Activated CD8-positive, alpha-beta T cell treated with anti-CD3 and anti-CD28 coated beads, Interleukin-2, amount 10 ng/mL, durations not matched to agents 7 days and 5 days (primary cell): ENCODE results near the gene RPL35A. TPM values are rescaled to one million over a fixed set of nuclear protein-coding genes. Genes with fewer than 3 reads are reported as not detected.
"Not testable (repeated sequence)": the region's sequence is repeated elsewhere in the genome, so short reads cannot be mapped to it uniquely, and the experiment has no call there.

ENCODE experiments used
- ATAC-seq: fragments of 150-1000 bp; cut with Tn5 transposase; one replicate; pipeline ENCODE4 v1.10.0; 2021; ENCODE audit warnings: moderate library complexity
- CTCF ChIA-PET: fragments of 350-600 bp; sonication (Branson Sonifier 250); formaldehyde crosslinking; loops from one replicate; lab custom pipeline; 2021; ENCODE audit warnings: antibody characterized with exemption; lab: Charles Lee
- POLR2A ChIA-PET: fragments of 350-600 bp; sonication (Branson Sonifier 250); formaldehyde crosslinking; loops from one replicate; lab custom pipeline; 2021; ENCODE audit warnings: antibody characterized with exemption; lab: Charles Lee
- DNase-seq: peaks from one replicate; pipeline ENCODE4 v3.0.0-alpha.2; 2020
- H3K27ac Mint-ChIP-seq: one replicate; pipeline ENCODE4 v1.8.0; 2021; ENCODE audit warnings: mild to moderate bottlenecking, mixed read lengths
- H3K27me3 Mint-ChIP-seq: one replicate; pipeline ENCODE4 v1.8.0; 2021; ENCODE audit warnings: low read depth, mixed read lengths
- H3K36me3 Mint-ChIP-seq: one replicate; pipeline ENCODE4 v1.8.0; 2021; ENCODE audit warnings: low read depth, mixed read lengths
- H3K4me1 Mint-ChIP-seq: one replicate; pipeline ENCODE4 v1.8.0; 2021; ENCODE audit warnings: low read depth, mixed read lengths
- H3K4me3 Mint-ChIP-seq: one replicate; pipeline ENCODE4 v1.8.0; 2021; ENCODE audit warnings: mild to moderate bottlenecking, mixed read lengths
- H3K9me3 Mint-ChIP-seq: one replicate; pipeline ENCODE4 v1.8.0; 2022; ENCODE audit warnings: mixed read lengths; ENCODE audit not compliant: insufficient read depth
- total RNA-seq, 2 experiments: library from RNA; stranded (reverse); gene quantifications; one replicate each; pipeline ENCODE4 v1.2.3, GENCODE V29; 2021

The RPL35A gene
- total RNA-seq, result 100 to 1,000 TPM; 876 to 907 TPM

DNA sequence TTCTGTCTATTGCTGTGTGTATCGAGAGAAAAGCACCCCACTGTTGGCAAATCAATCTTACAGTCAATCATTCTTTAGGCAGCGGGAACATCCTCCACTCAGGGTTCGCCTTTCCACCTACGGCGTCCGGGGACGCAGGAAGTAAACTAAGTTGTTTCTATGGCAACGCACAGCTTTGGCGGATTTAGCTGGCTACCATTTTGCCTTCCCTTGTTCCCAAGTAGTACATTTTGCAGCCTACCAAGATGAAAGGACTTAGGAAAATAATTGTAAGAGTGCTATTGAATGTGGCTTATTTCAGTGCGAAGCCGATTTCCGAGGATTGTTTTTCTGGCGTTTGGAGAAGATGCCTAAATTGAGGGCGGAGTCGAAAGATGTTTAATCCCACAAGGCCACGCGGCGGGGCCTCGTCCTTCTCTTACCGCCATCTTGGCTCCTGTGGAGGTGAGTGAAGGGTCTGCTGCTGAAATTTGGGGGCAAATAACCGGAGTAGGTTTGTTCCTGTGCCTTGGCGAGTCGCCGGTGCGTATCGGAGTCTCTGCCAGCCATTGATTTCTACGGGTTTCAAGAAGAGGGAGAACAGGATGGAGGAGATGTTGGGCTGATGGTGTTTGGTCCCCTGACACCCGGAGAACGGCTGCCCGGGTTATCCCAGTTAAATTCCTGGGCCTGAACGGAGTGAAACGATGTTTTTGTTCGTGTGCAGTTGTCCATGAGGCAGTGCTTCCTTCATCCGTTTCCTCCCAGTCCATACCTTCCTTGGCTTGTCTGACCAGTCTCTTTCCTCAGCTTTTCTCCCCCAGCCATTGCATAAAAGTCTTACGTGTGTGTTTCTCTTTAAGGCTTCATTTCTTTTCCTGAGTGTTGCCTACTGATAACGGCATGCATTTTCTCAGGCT, at the start of gene RPL35A:
Gene RPL35A (plus strand): TSS at position 413 of the 899 bp plus-strand sequence. CDS start 778 bp downstream, outside the sequence.
- peaks cover 45% of the 10 kb centered on the region for H3K36me3 Mint-ChIP-seq
- H3K4me1 Mint-ChIP-seq, result peaks cover 50% of the 10 kb centered on the region
- CTCF ChIA-PET, result interaction anchor here (0.6 to 1.2 kb wide), 5 partner anchors 10 to 199 kb away, joined by 3 to 7 read pairs (median 4); no protein-coding TSS in a partner anchor

DNA sequence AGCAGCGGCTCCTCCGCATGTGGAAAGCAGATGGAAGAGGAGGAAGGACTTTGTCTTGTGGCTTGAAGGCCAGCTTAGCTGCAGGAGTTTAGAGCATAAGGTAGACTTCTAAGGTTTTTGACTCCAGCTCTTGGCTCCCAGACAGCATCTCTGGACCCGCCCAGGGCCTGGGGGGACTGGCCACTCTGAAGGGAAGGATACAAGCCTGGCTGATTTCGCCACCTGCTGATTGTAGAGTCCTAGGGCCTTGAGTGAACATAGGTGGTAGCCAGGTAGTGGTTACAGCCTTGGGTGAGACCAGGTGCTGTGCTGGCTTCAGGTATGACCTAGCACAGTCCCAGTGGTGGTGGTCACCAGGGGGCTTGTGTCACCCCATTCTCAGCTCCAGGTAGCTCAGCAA, 48.4 kb upstream of the RPL35A start:
- ATAC-seq (no peak), DNase-seq (no peak)
- ChIA-PET CTCF (no interaction called here), POLR2A (interaction anchor here (0.6 kb wide), 1 partner anchor 8 kb away, joined by 3 read pairs; no protein-coding TSS in a partner anchor)
- Mint-ChIP-seq H3K4me3 (no peak overlapping the region), H3K4me1 (peaks cover 2% of the 10 kb centered on the region), H3K27ac (no peak overlapping the region), H3K9me3 (no peaks in the 10 kb centered on the region), H3K36me3 (no peaks in the 10 kb centered on the region), H3K27me3 (no peaks in the 10 kb centered on the region)

More for the DNA sequence above, at the start of gene RPL35A:
- H3K9me3 Mint-ChIP-seq, result no peaks in the 10 kb centered on the region
- POLR2A ChIA-PET, result interaction anchor here (0.6 to 1.9 kb wide), 8 partner anchors 9 to 661 kb away, joined by 3 to 10 read pairs (median 3); no protein-coding TSS in a partner anchor
- DNase-seq (peak; percentile 88), ATAC-seq (peak; percentile 87)
- H3K27me3 Mint-ChIP-seq, result no peaks in the 10 kb centered on the region
- peak within 1 kb of the TSS; percentile 96 for H3K4me3 Mint-ChIP-seq
- H3K27ac Mint-ChIP-seq, result peak within 1 kb of the TSS; percentile 98

DNA sequence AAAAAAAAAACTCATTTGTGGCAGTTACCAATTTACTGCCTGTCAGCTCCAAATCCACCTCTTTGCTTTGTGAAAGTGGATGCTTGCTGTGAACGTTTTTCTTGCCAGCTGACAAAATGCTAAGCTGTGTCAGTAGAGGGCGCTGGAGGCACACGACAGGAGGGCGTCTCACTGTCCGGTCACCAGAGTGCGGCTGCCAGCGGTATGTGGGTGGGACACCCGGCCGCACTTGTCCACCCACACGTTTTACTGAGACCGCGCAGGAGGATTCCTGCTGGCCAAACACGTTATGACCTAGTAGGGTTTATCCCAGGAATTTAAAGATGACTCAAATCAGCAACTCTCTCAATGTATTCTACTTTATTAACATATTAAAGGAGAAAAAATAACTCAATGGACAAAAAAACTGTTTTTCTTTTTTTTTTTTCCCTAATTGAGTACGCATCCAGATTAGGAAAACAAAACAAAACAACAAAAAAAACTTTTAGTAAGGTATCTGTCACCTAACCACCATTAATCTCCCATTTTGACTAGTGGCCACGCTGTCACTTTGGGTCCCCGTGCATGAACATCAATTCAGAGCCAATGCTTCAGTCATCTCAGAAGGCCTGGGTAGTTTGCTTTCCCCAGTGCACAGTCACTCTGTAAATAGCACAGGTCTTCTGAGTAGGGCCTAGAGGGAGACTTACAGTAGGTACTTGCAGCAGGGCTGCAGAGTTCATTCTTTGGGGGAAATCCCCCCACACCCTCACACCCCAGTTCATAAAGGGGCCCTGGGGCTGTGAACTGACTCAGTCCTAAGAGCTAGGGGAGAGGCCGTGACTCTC, 43.8 kb upstream of the RPL35A start:
- no peaks in the 10 kb centered on the region for H3K36me3 Mint-ChIP-seq
- H3K4me1 Mint-ChIP-seq, result peaks cover 2% of the 10 kb centered on the region
- CTCF ChIA-PET, result interaction anchor here (0.6 to 2.8 kb wide), 32 partner anchors 10 to 185 kb away, joined by 3 to 31 read pairs (median 4); no protein-coding TSS in a partner anchor
- no peak overlapping the region for H3K27ac Mint-ChIP-seq
- ATAC-seq (peak; percentile 91), DNase-seq (peak; percentile 86)
- no peak overlapping the region for H3K4me3 Mint-ChIP-seq
- POLR2A ChIA-PET, result interaction anchor here (0.7 kb wide), 1 partner anchor 44 kb away, joined by 3 read pairs; no protein-coding TSS in a partner anchor
- H3K9me3 Mint-ChIP-seq, result no peaks in the 10 kb centered on the region
- H3K27me3 Mint-ChIP-seq, result no peaks in the 10 kb centered on the region

DNA sequence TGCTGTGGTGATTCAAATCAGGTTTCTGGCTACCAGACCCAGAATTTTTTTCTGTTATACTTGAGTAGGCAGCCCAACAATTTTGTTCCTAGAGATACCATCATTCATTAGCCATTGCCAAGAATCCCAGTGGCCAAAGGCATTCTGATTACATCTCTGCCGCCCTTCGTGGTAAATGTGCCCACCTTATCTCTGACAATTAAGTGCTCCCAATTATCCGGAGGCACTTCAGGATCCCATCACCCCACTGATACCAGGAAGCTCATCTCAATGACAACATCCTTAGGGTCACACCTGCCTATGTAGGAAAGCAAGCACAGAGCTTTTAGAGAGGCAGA, 43.2 kb upstream of the RPL35A start:
- H3K27ac Mint-ChIP-seq, result no peak overlapping the region
- H3K36me3 Mint-ChIP-seq, result no peaks in the 10 kb centered on the region
- no peaks in the 10 kb centered on the region for H3K27me3 Mint-ChIP-seq
- ChIA-PET CTCF (interaction anchor here (1.3 to 2.8 kb wide), 5 partner anchors 10 to 36 kb away, joined by 9 to 31 read pairs (median 14); no protein-coding TSS in a partner anchor), POLR2A (interaction anchor here (0.7 kb wide), 1 partner anchor 44 kb away, joined by 3 read pairs; no protein-coding TSS in a partner anchor)
- peaks cover 2% of the 10 kb centered on the region for H3K4me1 Mint-ChIP-seq
- ATAC-seq (no peak), DNase-seq (no peak)
- H3K4me3 Mint-ChIP-seq, result no peak overlapping the region
- no peaks in the 10 kb centered on the region for H3K9me3 Mint-ChIP-seq

DNA sequence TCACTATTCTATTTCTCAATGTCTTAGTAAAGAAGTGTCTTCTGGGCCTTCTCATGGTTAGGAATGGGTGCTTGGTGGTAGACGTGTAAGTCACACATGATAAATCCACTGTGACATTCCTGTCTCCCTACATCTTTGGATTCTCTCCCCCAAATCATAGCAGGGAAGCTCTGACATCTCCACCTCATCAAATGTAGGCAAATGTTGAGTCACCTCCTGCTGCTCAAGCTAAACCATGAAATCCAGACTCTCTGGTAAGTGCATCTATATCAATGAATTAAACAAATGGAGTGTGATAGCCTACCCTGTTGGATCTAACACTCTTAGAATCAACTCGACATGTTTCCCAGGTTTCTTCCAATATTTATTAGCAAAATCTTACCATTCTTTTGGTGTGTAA, 42.8 kb upstream of the RPL35A start:
- Mint-ChIP-seq H3K4me3 (no peak overlapping the region), H3K27ac (no peak overlapping the region), H3K27me3 (no peaks in the 10 kb centered on the region), H3K4me1 (peaks cover 2% of the 10 kb centered on the region), H3K36me3 (no peaks in the 10 kb centered on the region), H3K9me3 (no peaks in the 10 kb centered on the region)
- POLR2A ChIA-PET, result interaction anchor here (0.7 kb wide), 1 partner anchor 44 kb away, joined by 3 read pairs; no protein-coding TSS in a partner anchor
- ATAC-seq (no peak), DNase-seq (no peak)
- CTCF ChIA-PET, result interaction anchor here (1.8 to 2.8 kb wide), 4 partner anchors 11 to 35 kb away, joined by 9 to 31 read pairs (median 19); no protein-coding TSS in a partner anchor

DNA sequence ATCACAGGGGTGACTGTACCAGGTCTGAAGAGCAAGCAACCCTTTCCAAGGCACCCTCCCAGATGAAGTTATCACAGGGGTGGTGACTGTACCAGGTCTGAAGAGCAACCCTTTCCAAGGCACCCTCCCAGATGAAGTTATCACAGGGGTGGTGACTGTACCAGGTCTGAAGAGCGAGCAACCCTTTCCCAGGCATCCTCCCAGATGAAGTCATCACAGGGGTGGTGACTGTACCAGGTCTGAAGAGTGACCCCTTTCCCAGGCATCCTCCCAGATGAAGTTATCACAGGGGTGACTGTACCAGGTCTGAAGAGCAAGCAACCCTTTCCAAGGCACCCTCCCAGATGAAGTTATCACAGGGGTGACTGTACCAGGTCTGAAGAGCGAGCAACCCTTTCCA, 41.4 kb upstream of the RPL35A start:
- H3K4me1 Mint-ChIP-seq, DNase-seq, H3K27ac Mint-ChIP-seq, H3K36me3 Mint-ChIP-seq, H3K4me3 Mint-ChIP-seq, H3K27me3 Mint-ChIP-seq, POLR2A ChIA-PET, CTCF ChIA-PET, H3K9me3 Mint-ChIP-seq, ATAC-seq: not testable (repeated sequence)

DNA sequence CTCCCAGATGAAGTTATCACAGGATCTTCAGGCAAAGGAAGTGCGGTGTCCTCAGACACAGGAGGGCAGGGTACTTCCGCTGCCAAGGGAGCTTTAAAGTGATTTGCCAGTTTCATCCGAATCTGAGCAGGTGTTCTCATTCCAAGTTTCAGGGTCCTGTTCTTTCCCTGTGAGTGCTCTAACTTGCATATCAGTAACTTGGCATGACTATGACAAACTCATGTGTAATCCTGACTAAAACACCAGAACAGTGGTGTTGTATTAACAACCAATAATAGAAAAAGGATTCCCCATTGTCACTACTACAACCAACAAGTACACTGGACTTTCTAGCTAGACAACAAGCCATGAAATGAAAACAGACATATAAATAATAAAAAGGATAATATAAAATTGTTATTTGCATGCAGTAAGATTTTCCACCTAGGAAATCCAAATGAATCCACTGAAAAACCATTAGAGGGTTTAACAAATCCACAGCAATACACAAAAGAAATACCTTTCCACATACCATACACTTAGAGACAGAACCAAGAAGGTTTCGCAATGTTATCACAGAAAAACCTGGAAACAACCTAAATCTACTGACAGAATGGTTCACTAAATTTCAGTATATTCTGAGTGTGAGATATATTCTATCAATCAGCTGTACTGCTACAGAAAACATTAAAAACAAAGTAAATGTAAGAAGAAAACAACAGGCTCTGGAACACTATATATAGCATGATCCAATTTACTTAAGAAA, 40.9 kb upstream of the RPL35A start:
- Mint-ChIP-seq H3K4me1 (peaks cover 2% of the 10 kb centered on the region), H3K4me3 (no peak overlapping the region), H3K27ac (no peak overlapping the region), H3K36me3 (no peaks in the 10 kb centered on the region), H3K27me3 (no peaks in the 10 kb centered on the region), H3K9me3 (no peaks in the 10 kb centered on the region)
- ATAC-seq (no peak), DNase-seq (no peak)
- CTCF ChIA-PET, result no interaction called here
- POLR2A ChIA-PET, result no interaction called here

DNA sequence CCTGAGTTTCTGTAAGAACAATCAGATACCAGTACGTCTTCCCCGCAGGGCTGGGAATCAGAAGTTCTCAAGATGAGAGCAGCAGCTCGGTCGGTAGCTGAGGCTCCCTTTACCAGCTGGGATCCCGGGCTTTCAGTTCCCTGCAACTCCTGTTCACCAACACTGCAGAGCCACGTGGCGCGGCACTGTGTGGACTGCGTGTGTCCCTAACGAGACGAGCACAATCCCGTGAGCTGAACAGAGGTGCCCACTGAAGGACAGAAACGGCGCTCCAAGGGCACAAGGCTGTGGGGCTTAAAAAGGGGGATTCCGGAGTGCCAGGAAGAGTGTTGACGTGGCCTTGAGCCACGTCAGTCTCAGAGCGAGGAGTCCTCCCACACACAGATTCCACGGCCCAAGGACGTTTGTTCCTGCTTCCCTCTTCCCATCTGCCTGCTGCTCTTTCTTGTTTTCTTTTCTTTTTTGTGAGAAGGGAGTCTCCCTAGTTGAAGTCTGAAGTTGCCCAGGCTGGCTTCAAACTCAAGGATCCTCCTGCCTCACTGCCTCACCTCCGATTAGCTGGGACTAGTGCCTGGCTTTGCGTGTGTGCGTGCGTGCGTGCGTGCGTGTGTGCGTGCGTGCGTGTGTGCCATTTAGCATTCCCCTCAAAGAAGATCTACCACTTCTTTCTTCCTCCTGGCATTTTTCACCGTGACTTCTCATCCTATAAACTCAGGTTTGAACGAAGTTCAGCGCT, 37.1 kb upstream of the RPL35A start:
- CTCF ChIA-PET, result interaction anchor here (1.7 to 2.3 kb wide), 1 partner anchor 30 kb away, joined by 6 to 8 read pairs; no protein-coding TSS in a partner anchor
- POLR2A ChIA-PET, result interaction anchor here (0.7 kb wide), 1 partner anchor 59 kb away, joined by 3 read pairs; no protein-coding TSS in a partner anchor
- ATAC-seq (no peak), DNase-seq (no peak)
- H3K27ac Mint-ChIP-seq, result no peak overlapping the region
- no peaks in the 10 kb centered on the region for H3K36me3 Mint-ChIP-seq
- H3K27me3 Mint-ChIP-seq, result no peaks in the 10 kb centered on the region
- H3K9me3 Mint-ChIP-seq, result no peaks in the 10 kb centered on the region
- no peaks in the 10 kb centered on the region for H3K4me1 Mint-ChIP-seq
- no peak overlapping the region for H3K4me3 Mint-ChIP-seq

DNA sequence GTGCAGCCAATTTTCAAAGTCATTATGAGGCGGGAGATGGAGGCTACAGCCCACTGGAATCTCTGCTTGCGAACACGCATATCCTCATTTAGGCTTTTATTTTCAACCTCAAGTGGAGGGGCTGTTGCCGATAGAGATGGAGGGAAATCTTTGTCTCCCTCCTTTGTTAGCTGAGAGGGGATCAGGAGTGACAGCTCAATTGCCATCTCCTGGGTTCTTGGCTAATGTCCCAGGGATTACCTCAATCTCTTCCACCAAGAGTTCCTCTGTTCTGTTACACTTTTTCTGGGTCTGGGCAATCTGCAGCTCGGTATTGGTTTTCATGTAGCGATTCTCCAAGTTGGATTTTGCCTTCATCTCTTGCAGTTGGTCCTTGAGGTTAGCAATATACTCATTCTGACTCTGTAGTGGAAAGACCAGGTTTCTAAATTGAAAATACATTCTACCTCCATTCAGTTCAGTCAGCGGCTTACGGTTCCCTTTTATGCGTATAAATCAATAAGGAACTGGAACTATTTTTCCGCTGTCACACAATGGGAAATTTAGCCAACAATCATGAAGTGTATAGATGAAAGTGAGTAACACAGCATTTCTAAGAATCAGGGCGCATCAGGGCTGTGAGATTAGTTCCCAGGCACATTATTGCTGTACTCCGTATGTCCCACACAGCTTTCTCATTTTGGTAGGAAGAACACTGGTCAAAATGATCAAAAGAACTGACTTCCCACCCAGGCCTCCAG, 36.2 kb upstream of the RPL35A start:
- DNase-seq, result no peak
- Mint-ChIP-seq H3K27me3 (no peaks in the 10 kb centered on the region), H3K36me3 (no peaks in the 10 kb centered on the region), H3K4me1 (no peaks in the 10 kb centered on the region), H3K4me3 (no peak overlapping the region), H3K27ac (no peak overlapping the region), H3K9me3 (no peaks in the 10 kb centered on the region)
- ATAC-seq, result no peak
- ChIA-PET CTCF (interaction anchor here (1.7 kb wide), 1 partner anchor 29 kb away, joined by 6 read pairs; no protein-coding TSS in a partner anchor), POLR2A (no interaction called here)
